Activated T-helper 2 cell treated with anti-CD3 and anti-CD28 coated beads, Interferon-gamma antibody, Interleukin-2, Interleukin-4, amounts not matched to agents 10 μg/mL and 5 μg/mL and 100 μg/mL, durations not matched to agents 14 hours and 24 hours and 36 hours (primary cell): ENCODE data around the gene LILRB3. TPM values are rescaled to one million over a fixed set of nuclear protein-coding genes. Genes with fewer than 3 reads are reported as not detected.
A peak's percentile ranks its signal among the peaks of the same experiment; 100 is the strongest.
"Not testable (repeated sequence)": the region's sequence is repeated elsewhere in the genome, so short reads cannot be mapped to it uniquely, and the experiment has no call there.

Experiments used
- DNase-seq: peaks from one replicate; pipeline ENCODE4 v3.0.0; 2021; ENCODE audit warnings: low spot score
- H3K27ac Mint-ChIP-seq: one replicate; pipeline ENCODE4 v1.8.0; 2021; ENCODE audit warnings: mixed read lengths
- H3K27me3 Mint-ChIP-seq: one replicate; pipeline ENCODE4 v1.8.0; 2021; ENCODE audit warnings: low read depth, mixed read lengths
- H3K36me3 Mint-ChIP-seq: one replicate; pipeline ENCODE4 v1.8.0; 2021; ENCODE audit warnings: low read depth, mixed read lengths
- H3K4me1 Mint-ChIP-seq: one replicate; pipeline ENCODE4 v1.8.0; 2021; ENCODE audit warnings: low read depth, mixed read lengths
- H3K4me3 Mint-ChIP-seq: one replicate; pipeline ENCODE4 v1.8.0; 2021; ENCODE audit warnings: low read depth, mild to moderate bottlenecking, moderate library complexity, mixed read lengths
- H3K9me3 Mint-ChIP-seq: one replicate; pipeline ENCODE4 v1.8.0; 2021; ENCODE audit warnings: mixed read lengths
- intact Hi-C: fragments of 100-400 bp; cut with micrococcal nuclease; formaldehyde crosslinking; loops from one replicate; pipeline ENCODE4 v1.15.1; 2023
- total RNA-seq: library from RNA; stranded (reverse); gene quantifications from 2 replicates; pipeline ENCODE4 v1.2.3, GENCODE V29; 2022

Gene LILRB3
- total RNA-seq, 1 donor from 2014 or later, result 0.64 TPM

- Mint-ChIP-seq H3K27me3 (no peaks in the 10 kb centered on the region), H3K36me3 (peaks cover 40% of the 10 kb centered on the region), H3K4me1 (peaks cover 23% of the 10 kb centered on the region), H3K9me3 (no peaks in the 10 kb centered on the region), H3K4me3 (peak overlapping the region; percentile 89), H3K27ac (peak overlapping the region; percentile 98)
- intact Hi-C loops, result loop anchor here (1.0 to 5.0 kb wide), 4 partner anchors 10 to 323 kb away; partner anchors contain the start of genes CNOT3, LENG1, MYADM and RPS9
- DNase-seq, result peak; percentile 100
Observed at GRCh38 chr19:54190503-54191010, 32.2 kb downstream of the LILRB3 start.

- H3K4me1 Mint-ChIP-seq, result peaks cover 26% of the 10 kb centered on the region
- H3K27ac Mint-ChIP-seq, result peak overlapping the region; percentile 98
- peak overlapping the region; percentile 89 for H3K4me3 Mint-ChIP-seq
- H3K36me3 Mint-ChIP-seq, result peaks cover 39% of the 10 kb centered on the region
- H3K27me3 Mint-ChIP-seq, result no peaks in the 10 kb centered on the region
- DNase-seq, result peak; percentile 100
- no peaks in the 10 kb centered on the region for H3K9me3 Mint-ChIP-seq
- intact Hi-C loops, result loop anchor here (1.0 to 5.0 kb wide), 4 partner anchors 10 to 323 kb away; partner anchors contain the start of genes CNOT3, LENG1, MYADM and RPS9
Observed at GRCh38 chr19:54189735-54190502, 32.9 kb downstream of the LILRB3 start.

GRCh38 chr19:54189145-54189734 is 33.6 kb downstream of the LILRB3 start, which contains the start of gene MBOAT7:
TSS of gene MBOAT7 (minus strand) at chr19:54189580. CDS start at chr19:54188508, 1,072 bp downstream.
- Mint-ChIP-seq H3K27ac (peak within 1 kb of the TSS; percentile 98), H3K27me3 (no peaks in the 10 kb centered on the region), H3K9me3 (no peaks in the 10 kb centered on the region), H3K4me3 (peak within 1 kb of the TSS; percentile 89), H3K36me3 (peaks cover 41% of the 10 kb centered on the region), H3K4me1 (peaks cover 26% of the 10 kb centered on the region)
- intact Hi-C loops, result no loop called here
- no peak for DNase-seq

DNA sequence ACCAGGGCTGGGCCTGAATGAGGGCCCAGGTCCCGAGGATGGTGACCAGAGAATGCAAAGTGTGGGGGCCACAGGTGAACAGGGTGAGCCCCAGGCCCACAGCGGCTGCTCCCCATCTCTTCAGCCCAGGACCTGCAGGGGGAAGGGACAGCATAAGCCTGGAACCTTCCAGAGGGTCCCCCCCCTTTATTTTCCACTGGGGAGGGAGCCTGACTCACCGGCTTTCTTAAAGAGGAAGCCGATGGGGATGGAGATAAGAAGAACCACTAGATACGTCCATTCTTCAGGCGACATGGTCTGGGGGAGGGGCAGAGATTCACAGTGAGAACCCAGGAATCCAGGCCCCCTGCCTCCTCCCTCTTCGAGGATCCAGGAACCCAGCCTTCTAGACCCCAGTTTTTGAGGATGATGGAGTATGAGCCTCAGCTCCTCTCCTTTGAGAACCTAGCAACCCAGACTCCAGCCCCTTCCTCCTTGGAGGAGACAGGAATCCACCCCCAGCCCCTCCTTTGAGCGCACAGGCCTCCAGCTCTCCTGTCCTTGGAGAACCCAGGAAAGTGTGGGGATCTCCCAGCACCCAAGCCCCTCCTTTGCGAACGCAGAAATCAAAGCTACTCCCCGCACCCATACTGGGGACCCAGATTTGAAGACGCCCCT is 34.5 kb downstream of the LILRB3 start:
- peaks cover 43% of the 10 kb centered on the region for H3K36me3 Mint-ChIP-seq
- peak overlapping the region; percentile 96 for H3K27ac Mint-ChIP-seq
- peaks cover 29% of the 10 kb centered on the region for H3K4me1 Mint-ChIP-seq
- H3K27me3 Mint-ChIP-seq, result no peaks in the 10 kb centered on the region
- intact Hi-C loops, result loop anchor here (1.0 kb wide), 1 partner anchor 22 kb away; no protein-coding TSS in a partner anchor
- H3K4me3 Mint-ChIP-seq, result peak overlapping the region; percentile 89
- no peaks in the 10 kb centered on the region for H3K9me3 Mint-ChIP-seq
- peak; percentile 69 for DNase-seq

DNA sequence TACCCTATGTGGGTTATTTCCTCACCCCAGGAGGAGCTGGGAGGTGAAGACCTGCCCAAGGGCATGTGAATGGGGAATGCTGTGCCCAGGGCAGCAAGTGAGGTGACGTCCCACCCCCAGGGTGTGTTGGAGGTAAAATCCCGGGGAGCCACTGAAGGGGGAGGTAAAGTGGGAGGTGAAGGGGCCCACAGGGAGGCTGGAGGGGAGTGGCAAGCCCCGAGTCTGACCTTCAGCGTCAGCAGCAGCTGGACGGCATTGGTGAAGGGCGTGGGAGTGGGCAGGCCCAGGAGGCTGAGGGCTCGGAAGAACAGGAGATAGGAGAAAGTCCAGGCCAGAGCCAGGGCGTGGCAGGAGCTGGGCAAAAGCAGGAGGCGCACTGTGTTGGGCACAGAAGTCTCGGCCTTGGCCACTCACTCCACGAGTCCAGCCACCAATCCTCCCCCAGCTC is 35.8 kb downstream of the LILRB3 start:
- Mint-ChIP-seq H3K4me3 (peak overlapping the region; percentile 89), H3K4me1 (peaks cover 21% of the 10 kb centered on the region), H3K9me3 (no peaks in the 10 kb centered on the region), H3K27ac (peak overlapping the region; percentile 96), H3K36me3 (peaks cover 46% of the 10 kb centered on the region), H3K27me3 (no peaks in the 10 kb centered on the region)
- DNase-seq, result no peak
- intact Hi-C loops, result no loop called here

DNA sequence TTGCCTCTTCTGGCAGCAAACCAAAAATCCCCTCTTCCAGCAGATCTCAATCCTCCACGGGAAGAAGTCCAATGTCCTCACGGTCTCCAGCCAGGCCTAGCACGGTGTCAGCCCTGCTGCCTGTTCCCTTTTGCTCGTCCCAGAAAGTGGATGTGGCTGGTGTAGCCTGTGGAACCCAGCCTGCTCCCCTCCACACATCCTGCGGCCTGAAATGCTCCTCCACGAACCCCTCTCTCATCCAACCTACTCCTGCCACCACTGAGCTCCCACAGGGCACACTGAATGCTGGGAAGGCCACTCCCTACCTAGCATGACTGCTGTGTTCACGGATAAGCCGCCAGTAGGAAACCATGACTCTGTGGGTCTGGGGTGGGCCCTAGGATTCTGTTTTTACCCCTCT is 36.5 kb downstream of the LILRB3 start:
- H3K9me3 Mint-ChIP-seq, result no peaks in the 10 kb centered on the region
- no peaks in the 10 kb centered on the region for H3K27me3 Mint-ChIP-seq
- peaks cover 47% of the 10 kb centered on the region for H3K36me3 Mint-ChIP-seq
- peak overlapping the region; percentile 96 for H3K27ac Mint-ChIP-seq
- intact Hi-C loops, result no loop called here
- peaks cover 16% of the 10 kb centered on the region for H3K4me1 Mint-ChIP-seq
- no peak overlapping the region for H3K4me3 Mint-ChIP-seq
- DNase-seq, result no peak

GRCh38 chr19:54183431-54183830 is 39.4 kb downstream of the LILRB3 start:
- H3K27ac Mint-ChIP-seq, result no peak overlapping the region
- H3K36me3 Mint-ChIP-seq, result peaks cover 70% of the 10 kb centered on the region
- no peaks in the 10 kb centered on the region for H3K27me3 Mint-ChIP-seq
- H3K9me3 Mint-ChIP-seq, result no peaks in the 10 kb centered on the region
- DNase-seq, result no peak
- H3K4me3 Mint-ChIP-seq, result no peak overlapping the region
- H3K4me1 Mint-ChIP-seq, result peaks cover 16% of the 10 kb centered on the region
- intact Hi-C loops, result no loop called here

GRCh38 chr19:54181894-54182293 is 40.9 kb downstream of the LILRB3 start:
- H3K4me3 Mint-ChIP-seq, intact Hi-C loops, H3K4me1 Mint-ChIP-seq, H3K9me3 Mint-ChIP-seq, H3K27ac Mint-ChIP-seq, DNase-seq, H3K27me3 Mint-ChIP-seq: not testable (repeated sequence)
- H3K36me3 Mint-ChIP-seq, result peaks cover 62% of the 10 kb centered on the region

DNA sequence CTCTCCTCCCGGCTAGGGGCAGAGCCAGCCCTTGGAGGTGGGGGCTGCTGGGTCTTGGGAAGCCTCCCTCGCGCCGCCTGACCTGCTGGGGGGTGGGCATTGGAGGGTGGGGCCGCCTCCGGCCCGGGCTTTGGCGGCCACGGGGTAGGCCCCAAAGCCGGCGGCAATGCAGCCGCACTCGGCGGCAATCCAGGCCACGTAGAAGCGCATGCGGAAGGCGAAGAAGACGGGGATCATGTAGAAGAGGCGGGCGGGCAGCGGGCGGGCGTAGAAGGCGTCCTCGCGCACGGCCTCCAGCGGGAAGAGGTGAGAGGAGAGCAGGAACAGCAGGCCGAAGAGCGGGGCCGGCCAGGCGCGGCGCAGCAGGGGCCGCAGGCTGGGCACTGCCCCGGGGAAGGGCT is 42.1 kb downstream of the LILRB3 start:
- H3K27me3 Mint-ChIP-seq, result no peaks in the 10 kb centered on the region
- H3K9me3 Mint-ChIP-seq, result no peaks in the 10 kb centered on the region
- peaks cover 57% of the 10 kb centered on the region for H3K36me3 Mint-ChIP-seq
- peaks cover 7% of the 10 kb centered on the region for H3K4me1 Mint-ChIP-seq
- H3K27ac Mint-ChIP-seq, result no peak overlapping the region
- no peak overlapping the region for H3K4me3 Mint-ChIP-seq
- no peak for DNase-seq
- intact Hi-C loops, result no loop called here

GRCh38 chr19:54179921-54180461 is 42.8 kb downstream of the LILRB3 start:
- Mint-ChIP-seq H3K27ac (no peak overlapping the region), H3K4me3 (no peak overlapping the region)

DNA sequence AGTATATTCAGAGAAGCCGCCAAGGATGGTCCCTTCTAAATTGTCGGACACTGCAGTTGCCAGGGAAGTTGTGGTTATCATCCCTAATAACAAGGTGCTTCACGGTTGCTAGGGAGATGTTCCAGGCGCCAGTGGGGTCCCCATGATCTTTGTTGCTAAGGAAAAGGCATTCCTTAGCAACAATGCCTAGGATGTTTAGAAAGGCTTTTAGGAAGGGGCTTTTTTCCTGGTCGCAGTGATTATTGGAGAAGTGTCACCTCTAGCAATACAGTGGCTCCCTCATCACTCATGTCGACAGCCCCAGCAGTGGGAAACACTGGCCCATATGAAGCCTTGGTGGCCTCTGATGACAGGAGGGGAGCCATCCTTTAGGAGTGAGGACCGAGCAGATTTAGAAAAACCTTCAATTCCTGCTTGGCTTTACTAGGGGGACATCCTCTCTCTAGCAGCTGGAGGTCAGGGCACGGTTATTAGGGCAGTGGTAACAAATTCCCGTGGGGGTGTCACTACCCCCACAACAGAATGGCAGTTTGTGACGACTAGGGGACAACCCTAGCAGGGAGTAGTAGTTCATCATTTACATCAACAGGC is 43.5 kb downstream of the LILRB3 start:
- DNase-seq, result no peak
- Mint-ChIP-seq H3K4me1 (peaks cover 4% of the 10 kb centered on the region), H3K4me3 (no peak overlapping the region), H3K36me3 (peaks cover 51% of the 10 kb centered on the region), H3K27me3 (no peaks in the 10 kb centered on the region), H3K27ac (no peak overlapping the region), H3K9me3 (no peaks in the 10 kb centered on the region)
- intact Hi-C loops, result no loop called here

More at GRCh38 chr19:54179921-54180461, 42.8 kb downstream of the LILRB3 start:
- peaks cover 4% of the 10 kb centered on the region for H3K4me1 Mint-ChIP-seq
- no peaks in the 10 kb centered on the region for H3K9me3 Mint-ChIP-seq
- DNase-seq, result no peak
- intact Hi-C loops, result no loop called here
- H3K36me3 Mint-ChIP-seq, result peaks cover 51% of the 10 kb centered on the region
- no peaks in the 10 kb centered on the region for H3K27me3 Mint-ChIP-seq
